SHP77 (cell line): ENCODE data around the gene EMC6.

Source experiments
- DNase-seq, 2 experiments: peaks; one replicate each; lab custom pipeline; 2025; lab: John Stamatoyannopoulos, UW

The EMC6 gene

DNA sequence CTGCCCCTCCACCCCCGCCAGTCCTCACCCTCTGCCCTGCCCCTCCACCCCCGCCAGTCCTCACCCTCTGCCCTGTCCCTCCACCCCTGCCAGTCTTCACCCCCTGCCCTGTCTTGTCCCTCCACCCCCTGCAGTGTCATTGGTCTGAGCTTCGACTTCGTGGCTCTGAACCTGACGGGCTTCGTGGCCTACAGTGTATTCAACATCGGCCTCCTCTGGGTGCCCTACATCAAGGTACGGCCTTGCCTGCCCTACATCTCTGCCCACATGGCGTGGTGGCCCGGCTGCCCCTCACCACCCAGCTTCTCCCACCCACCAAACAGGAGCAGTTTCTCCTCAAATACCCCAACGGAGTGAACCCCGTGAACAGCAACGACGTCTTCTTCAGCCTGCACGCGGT lies 12.3 kb upstream of the EMC6 start:
- no peak for DNase-seq

DNA sequence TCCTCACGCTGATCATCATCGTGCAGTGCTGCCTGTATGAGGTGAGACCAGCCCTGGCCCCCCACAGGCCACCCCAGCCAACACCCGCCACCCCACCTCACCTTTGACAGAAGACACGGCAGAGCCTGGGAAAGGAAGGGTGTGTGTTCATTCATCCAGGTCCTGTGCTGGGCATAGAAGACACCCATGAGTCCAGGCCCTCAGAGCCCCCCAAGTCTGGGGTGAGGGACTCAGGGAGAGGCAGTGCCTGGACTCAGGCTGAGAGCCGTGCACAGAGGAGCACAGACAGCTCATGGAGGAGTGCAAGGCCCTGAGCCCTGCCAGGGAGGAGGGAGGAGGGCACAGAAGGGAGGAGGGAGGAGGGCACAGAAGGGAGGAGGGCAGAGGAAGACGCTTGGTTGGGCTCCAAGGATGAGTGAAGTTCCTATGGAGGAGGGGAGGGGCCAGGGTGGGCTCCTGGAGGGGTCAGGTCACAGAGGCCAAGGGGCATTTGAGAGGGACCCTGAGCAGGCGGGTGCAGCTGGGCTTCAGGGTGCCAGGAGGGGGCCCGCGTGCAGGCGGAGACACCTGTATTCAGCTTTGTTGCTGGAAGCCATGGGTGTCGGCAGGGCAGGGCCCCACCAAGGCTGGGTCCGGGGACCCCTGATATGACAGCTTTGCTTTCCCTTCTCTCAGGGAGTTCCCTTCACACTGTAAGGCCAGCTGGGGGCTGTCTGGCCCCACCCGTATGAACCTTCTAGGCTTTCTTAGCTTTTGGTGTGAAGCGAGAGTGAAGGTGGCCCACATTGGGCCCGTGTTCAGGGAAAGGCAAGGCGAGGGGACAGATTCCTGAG lies 11.6 kb upstream of the EMC6 start:
- DNase-seq: no peak

DNA sequence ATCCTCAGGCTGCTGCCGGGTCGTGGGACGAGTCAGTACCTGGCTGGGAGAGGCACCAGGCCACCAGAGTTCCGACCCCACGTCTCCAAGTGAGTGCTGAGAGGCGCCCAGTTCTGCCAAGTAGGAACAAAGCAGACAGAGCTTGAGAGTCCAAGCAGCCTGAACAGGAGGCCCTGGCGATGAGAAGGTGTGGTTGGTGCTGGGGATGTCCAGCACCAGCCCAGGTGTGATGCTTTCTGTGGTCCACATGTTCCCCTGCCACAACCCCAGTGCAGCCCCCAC lies 11.1 kb upstream of the EMC6 start:
- no peak for DNase-seq

DNA sequence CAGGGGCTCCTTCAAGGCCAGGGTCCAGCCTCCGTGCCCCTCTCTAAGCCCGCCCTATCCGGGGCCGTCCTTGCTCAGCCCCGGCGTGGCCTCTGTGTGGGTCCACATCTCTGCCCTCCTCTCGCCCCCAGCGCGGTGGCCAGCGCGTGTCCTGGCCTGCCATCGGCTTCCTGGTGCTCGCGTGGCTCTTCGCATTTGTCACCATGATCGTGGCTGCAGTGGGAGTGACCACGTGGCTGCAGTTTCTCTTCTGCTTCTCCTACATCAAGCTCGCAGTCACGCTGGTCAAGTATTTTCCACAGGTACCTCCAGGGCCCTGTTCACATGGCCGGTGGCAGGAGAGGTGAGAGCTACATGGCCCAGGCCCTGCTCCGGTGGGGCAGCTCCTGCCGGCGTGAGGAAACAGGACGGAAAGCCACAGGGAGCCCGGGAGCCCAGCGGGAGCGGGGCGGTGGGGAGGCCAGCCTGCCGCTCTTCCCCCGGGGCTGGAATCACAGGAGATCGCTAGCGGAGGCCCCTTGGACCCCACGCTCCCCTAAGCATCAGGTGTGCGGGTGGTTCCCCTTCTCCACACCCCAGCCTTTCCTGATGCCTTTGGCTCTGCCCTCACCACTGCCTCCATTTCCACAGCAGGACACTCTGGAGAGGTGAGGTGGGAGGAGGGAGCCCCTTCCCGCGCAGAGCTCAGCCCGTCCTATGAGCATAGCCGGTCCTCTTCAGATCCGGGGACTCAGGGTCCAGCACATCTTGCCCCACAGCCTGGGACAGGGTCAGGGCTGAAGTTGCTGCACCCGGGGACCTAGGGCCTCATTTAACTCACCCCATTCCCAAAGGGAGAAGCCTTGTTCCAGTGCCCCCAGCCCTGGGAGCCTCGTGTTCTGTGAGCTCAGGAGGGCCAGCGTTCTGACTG lies 10.5 kb upstream of the EMC6 start:
- DNase-seq: no peak

DNA sequence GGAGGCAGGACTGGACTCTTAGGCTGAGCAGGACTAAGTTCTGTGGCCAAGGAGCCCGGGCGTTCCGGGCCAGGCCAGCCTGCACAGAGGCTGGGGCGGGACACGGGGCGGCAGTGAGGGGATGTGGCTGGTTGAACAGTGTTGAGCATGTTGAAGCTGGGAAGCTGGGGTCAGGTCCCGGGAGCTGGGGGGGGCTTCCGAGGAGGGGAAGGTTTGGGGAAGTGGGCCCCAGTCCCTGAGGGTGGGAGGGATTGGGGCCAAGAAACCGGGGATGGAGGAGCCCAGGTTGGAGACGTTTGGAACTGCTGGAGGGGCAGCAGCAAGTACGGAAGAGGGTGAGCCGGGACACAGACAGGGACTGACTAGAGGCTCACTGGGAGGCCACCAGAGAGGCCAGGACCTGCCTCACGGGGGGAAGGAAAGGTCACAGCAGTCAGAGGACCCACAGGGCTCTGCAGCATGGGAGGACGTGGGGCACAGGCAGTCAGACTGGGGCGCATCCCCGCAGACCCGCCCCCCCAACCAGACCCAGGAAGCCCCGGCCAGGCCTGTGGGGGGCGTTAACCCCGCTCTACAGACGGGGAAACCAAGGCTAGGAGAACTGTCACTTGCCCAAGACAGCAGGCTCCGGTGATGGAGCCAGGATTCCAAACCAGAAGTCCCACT lies 9.7 kb upstream of the EMC6 start:
- DNase-seq: no peak

DNA sequence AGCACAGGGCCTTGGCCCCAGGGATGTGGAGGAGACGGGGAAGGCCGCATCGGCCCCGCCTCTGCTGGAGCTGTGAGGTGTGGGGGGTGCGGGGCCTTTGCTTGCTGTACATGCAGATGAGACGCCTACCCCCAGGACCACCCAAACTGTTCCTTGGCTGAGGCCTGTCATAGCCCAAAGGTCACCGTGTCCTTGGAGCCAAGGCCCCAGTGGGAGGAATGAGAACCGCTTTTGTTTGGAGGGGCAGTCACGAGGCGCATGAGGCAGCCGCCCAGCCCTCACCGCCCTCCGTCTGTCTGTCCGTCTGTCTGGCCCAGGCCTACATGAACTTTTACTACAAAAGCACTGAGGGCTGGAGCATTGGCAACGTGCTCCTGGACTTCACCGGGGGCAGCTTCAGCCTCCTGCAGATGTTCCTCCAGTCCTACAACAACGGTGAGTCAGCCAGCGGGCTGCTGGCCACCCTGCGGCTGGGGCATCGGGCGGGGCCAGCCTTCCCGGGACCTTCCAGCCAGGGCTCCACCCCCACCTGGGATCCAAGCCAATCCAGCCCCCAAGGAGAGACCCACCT lies 9.0 kb upstream of the EMC6 start:
- DNase-seq: no peak

DNA sequence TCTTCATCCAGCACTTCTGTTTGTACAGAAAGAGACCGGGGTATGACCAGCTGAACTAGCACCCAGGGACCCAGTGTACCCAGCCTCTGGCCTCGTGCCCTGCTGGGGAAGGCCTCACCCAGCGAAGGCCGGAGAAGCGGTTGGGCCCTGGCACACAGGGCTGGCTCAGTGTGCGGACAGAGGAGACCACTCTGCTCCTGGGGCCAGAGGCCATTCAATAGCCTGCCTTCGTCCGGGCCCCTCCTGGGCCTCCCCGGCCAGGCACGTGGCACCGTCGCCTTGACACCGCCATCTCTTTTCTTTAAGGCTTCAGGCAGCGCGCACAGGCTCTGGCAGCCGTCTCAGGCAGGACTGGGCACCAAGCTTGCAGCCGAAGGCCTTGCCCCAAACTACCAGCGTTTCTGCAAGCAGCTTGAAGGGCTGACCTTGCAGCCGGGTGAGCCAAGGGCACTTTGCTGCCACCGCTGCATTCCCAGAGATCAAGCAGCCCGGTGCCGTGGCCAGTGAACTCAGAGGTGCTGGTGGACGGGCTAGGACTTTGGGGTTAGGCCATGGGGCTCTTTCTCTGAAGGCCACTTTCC lies 8.2 kb upstream of the EMC6 start:
- no peak for DNase-seq

DNA sequence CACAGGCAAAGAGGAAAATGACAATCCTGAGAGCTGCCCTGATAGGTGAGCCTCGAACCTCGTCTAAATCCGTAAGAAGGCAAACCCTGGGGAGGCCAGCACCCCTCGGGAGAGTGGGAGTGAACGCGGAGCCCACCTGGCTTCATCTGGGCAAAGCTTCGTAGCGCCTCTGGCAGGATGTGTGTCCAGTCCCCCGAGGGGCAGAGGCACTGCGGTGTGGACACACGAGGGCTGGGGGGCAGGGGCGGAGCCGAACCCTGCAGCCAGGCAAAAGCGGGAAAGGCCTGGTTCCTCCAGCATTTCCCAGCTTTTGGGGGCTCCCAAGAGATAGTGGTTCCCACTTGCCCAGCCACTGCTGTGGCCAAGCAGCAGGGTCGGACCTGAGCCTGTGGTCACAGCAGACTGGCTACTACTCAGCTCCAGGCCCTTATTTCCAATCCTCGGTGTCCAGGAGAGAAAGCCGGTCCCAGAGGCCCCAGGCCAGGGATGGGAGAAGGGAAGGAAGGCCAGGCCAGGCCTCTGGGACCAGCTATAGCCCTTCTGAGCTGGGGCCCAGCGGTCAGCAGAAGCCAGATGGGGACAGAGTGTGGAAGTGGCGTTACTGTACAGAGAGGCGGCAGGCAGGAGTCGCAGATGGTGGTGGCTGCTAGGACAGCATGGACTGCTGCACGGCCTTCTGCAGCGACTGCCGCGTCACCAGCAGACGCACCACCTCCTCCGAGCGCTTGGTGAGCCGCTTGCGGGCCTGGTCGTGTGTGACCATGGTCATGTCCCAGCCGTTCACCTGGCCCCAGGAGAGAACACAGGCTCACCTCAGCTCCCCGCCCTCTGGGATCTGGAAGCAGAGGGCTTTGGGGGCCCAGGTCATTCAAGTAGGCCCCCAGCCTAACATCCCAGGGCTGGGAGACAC lies 5.3 kb upstream of the EMC6 start:
- no peak for DNase-seq

DNA sequence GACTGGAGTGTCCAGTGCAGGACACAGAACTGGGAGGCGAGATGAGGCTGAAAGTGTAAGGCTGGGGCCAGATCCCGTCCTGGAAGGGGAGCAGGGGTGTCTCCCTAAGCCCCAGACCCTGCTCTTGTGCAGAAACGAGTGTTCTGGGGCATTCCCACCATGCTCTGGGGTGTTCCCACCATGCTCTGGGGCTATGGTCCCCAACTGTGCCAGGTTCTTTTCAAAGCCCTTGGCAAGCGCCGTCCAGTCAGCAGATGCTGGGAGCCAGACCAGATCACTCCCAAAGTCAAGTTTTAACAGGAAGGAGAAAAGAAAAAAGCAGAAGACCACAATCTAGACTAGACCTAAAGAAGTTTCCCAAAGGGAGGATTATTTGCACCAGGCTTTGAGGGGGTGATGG lies 2.8 kb upstream of the EMC6 start:
- DNase-seq: no peak

DNA sequence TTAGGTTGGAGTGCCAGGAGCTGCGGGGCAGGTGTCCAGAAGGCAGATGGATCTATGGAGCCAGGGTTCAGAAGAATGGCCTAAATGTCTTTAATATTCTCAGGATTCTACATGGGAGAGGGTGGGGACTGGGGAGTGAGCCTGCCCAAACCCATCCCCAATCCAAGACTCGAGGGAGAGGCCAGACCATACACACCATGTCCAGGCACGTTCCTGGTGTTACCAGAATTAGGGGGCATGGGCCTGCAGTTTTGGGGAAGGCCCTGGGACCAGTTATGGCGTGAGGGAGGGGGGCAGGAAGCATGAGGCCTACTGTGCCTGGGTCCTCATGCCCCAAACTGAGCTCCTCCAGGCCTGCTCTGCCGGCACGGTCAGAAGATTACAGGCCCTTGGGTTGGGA lies 2.1 kb upstream of the EMC6 start:
- DNase-seq: no peak

DNA sequence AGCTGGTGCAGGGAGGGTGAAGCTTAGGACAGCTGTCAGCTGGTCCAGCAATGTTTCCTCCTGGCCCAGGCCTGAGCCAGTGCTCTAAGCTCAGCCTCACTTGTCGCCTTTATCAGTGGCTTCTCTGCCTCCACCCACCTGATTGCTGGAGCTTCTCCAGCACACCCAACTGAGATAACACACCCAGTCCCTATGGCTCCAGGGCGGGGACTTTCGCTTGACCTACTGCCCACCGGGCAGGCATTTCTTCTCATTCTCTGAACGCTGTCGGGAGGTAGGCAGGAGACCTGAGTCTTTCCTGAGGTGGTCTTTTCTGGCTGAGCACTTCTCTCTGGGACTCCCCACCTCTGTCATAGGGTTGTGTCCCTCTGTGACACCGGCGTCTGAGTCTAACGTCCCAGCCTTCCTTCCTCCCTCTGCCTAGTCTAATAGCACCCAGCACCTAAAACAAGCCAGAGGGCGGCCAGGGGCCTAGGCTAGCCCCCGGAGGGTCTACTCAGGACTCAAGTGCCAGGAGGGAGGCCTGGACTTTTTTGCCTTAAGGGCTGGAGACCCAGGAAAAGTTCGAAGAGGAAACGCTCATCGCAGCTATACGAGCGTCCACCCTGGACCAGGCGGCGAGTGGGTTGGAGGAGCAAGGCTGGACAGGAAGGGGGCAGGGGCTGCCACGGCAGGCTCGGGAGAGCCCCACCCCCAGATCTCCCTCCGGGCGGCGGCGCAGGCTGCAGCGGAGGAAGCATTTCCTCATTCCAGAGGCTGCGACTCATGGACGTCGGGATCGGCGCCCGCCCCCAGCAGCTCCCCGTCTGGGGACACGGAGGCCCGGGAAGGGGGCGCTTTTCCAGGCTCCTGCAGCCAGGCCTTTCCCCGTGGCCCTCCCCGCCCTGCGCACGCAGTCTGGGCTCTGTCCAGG lies 990 bp upstream of the EMC6 start:
- peak in 1 of 2 experiments; percentile 63 for DNase-seq

DNA sequence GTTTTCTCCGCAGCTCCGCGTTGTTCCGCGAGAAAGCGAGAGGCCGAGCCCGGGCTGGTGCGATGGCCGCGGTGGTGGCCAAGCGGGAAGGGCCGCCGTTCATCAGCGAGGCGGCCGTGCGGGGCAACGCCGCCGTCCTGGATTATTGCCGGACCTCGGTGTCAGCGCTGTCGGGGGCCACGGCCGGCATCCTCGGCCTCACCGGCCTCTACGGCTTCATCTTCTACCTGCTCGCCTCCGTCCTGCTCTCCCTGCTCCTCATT lies 404 bp downstream of the EMC6 start:
- no peak for DNase-seq

DNA sequence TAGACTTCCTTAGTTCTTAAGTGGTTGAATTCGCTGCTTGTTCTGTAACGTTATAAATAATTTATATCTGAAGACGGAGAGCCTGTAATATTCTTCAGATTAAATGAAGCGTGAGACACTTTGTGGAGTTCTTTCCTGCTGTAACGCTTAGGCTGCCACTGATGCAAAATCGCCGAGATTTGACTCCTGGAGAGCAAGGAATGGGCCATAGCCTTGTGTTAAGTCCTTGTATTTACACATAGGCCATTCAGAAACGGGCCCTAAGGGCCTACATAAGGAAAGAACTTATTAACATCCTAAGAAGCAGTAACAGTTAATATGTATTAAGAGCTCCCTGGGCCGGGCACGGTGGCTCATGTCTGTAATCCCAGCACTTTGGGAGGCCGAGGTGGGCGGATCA lies 936 bp downstream of the EMC6 start:
- no peak for DNase-seq

DNA sequence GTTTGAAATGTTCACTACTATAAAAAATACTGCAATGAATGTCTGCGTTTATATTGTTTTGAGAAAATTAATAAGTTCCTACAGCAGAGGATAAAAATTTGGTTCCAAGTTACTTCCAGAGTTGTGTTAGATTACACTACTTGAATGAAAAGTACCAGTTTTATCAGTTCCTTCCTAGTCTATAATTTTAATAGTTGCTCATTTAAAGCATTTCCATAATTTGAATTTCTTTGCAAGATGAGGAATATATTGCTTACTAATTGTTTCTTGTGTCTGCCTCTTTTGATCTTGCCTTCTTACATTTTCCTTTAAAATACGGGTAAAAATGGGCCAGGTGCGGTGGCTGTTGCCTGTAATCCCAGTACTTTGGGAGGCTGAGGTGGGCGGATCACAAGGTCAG lies 4.0 kb downstream of the EMC6 start:
- no peak for DNase-seq

DNA sequence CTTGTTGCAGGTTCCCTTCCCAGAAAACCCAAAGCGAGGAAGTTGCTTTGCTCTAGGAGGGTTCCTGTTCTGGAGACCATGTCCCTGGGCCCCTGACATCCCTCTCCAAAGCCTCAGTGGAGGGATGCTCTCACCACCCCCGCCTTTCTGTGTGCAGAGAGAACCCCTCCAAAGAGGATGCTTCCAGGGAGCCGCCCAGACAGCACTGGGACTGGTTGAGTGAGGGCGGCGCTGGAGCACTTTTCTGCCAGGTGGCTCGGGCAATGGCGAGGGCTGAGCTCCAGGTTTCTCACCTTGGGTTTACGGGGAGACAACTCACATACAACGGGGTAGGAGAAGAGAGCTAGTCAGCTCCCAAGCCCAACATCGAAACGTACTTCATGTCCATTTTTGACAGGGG lies 7.3 kb downstream of the EMC6 start:
- no peak for DNase-seq

DNA sequence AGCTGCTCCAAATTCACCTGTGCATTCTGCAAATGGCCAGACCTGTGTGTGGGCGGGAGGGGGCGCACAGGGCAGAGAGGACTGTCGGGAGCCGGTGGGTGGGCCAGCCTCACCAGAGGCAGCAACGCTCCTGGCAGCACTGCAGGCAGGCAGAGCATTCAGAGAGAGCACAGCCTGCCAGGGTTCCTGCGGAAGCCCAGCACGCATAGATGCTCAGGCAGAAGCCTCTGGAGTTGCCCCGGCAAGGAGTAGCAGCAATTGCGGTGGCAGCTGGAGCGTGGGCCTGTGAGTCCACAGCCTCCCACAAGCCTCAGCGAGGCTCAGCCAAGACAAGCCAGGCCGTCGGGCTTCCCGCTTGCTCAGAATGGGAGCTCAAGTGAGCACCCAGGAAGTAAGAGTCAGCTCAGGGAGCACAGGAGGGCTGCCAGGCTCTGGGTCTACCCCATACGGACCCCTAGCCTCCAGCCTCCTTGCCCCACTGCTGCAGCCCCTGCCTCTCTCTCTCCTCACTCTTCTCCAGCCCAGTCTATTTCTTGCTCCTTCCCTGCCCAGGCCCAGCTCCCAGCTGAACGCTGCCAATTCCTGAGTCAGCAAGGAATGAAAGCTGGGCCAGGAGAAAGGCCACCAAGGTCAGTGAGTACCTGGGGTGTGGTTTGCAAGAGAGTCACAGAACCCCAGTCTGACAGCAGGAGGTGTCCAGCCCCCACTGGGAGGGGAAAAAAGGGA lies 9.6 kb downstream of the EMC6 start:
- DNase-seq: peak; percentile 75 to 87

DNA sequence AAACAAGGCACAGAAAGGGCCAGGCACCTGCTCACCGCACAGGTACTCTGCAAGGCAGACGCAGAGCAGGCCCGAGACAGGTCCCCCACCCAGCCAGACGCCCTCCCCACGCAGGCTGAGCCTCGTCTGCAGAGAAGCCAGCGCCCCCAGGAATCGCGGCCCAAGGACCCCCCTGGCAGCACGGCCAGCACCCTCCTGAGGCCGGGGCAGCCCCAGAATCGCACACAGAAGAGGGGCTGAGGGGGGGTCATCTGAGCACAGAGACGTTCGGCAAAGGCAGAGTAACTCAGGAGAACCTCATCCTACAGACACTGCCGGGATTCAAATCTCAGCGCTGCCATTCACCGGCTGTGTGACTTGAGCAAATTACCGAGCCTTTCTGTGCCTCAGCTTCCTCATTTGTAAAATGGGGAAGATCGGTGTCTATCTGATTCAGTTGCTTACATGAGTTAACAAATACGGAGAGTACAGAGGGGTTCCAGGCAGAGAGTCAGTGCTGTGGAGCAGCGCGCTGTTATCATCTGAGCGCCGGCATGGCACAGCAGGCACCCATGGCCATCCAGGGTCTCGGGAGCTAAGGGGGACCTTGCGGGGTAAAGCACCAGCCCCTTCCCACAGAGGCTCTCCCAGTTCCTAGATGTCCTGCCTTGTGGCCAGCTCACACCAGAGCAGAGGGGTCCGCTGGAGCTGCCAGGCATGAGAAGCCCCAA lies 10.4 kb downstream of the EMC6 start:
- no peak for DNase-seq

DNA sequence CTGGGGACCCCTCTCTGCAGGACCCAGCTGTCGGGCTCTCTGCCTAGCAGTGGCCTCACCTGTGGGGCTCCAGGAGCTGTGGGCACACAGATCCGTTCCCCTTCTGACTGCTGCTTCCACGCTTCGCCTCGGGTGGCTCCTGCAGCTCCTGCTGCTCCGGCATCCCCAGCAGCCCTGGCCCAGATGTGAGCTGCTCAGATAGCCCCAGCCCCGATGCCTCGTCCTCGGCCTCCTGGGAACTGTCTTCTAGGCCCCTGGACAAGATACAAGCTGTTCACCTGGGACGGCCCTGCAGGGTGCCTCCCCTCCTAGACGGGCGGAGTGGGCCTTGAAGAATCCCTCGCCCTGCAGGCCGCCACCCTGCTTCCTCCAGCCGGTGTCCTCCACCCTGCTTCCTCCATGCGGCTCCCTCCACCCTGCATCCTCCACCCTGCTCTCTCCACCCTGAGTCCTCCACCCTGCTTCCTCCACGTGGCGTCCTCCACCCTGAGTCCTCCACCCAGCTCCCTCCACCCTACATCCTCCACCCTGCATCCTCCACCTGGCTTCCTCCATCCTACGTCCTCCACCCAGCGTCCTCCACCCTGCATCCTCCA lies 11.0 kb downstream of the EMC6 start:
- no peak for DNase-seq

DNA sequence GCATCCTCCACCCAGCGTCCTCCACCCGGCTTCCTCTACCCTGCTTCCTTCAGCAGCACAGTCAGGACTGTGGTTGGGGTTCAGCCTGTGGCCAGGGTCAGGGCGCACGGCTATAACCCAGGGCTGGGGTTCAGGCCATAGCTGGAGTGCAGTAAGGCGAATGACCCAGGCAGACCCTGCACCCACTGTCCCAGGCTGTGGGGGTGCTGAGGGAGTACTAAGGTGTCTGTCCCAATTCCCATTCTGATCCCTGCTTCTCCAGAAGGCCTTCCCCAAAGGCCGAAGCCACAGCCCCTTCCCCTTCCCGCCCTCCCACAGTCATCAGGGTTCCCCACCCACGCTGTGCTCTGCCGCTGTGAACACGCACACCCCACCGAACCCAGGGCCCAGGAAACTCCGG lies 12.4 kb downstream of the EMC6 start:
- DNase-seq: no peak
